Pericardium fibroblast (primary cell): ENCODE measurements around the gene TMEM8B. TPM values are rescaled to one million over a fixed set of nuclear protein-coding genes. Genes with fewer than 3 reads are reported as not detected.

Experiments
- total RNA-seq: library from RNA; depleted of rRNA; stranded (reverse); fragments of >200 nt; gene quantifications from 2 replicates; pipeline ENCODE4 v1.2.3, GENCODE V29; 2015

Gene TMEM8B, protein sequence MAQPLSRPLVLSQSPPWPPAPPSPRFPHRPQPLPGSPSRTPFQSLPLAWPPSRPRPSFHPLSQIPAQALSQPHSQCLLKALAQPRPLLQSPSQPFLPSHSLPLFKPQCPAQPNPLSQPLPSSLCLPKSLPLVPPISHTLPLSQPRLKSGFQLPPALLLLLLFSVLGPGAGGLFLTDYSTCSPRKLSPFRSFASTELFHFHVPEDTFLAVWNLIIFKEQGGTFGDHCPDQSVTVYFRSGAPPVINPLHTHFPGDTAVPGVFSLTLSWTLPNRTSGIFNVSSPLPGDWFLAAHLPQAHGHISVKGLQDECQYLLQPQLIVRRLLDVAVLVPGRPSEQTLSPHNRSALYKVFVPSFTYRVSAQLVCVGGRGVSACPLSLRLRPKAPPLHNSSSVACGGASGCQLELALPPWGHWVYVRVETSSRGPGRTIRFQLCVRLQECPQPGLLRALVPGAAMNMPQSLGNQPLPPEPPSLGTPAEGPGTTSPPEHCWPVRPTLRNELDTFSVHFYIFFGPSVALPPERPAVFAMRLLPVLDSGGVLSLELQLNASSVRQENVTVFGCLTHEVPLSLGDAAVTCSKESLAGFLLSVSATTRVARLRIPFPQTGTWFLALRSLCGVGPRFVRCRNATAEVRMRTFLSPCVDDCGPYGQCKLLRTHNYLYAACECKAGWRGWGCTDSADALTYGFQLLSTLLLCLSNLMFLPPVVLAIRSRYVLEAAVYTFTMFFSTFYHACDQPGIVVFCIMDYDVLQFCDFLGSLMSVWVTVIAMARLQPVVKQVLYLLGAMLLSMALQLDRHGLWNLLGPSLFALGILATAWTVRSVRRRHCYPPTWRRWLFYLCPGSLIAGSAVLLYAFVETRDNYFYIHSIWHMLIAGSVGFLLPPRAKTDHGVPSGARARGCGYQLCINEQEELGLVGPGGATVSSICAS
- 5.8 and 6.0 TPM in 2 replicates for total RNA-seq

DNA sequence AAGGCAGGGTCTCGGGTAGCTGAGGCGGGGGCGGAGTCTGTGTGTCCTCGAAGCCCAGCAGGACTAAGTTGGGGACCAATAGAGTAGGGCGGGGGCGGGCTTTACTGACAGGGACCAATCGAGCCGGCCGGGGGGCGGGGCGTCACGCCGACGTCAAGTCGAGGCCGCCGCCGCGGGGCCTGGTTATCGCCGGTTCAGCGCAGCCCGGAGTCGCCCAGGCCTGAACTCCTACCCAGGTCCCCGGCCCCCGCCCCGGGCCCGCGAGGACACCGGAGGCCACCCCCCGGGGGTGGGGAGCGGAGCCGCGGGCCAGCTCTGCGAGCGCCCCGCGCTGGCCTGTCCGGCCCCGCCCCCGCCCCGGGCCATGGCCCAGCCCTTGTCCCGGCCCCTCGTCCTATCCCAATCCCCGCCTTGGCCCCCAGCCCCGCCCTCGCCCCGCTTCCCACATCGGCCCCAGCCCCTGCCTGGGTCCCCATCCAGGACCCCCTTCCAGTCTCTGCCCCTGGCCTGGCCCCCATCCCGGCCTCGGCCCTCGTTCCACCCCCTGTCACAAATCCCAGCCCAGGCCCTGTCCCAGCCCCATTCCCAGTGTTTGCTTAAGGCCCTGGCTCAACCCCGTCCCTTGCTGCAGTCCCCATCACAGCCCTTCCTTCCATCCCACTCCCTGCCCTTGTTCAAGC, at the start of gene TMEM8B:
TSS of gene TMEM8B (plus strand) at position 145 of the 680 bp plus-strand sequence. CDS start at position 365, 220 bp downstream.

DNA sequence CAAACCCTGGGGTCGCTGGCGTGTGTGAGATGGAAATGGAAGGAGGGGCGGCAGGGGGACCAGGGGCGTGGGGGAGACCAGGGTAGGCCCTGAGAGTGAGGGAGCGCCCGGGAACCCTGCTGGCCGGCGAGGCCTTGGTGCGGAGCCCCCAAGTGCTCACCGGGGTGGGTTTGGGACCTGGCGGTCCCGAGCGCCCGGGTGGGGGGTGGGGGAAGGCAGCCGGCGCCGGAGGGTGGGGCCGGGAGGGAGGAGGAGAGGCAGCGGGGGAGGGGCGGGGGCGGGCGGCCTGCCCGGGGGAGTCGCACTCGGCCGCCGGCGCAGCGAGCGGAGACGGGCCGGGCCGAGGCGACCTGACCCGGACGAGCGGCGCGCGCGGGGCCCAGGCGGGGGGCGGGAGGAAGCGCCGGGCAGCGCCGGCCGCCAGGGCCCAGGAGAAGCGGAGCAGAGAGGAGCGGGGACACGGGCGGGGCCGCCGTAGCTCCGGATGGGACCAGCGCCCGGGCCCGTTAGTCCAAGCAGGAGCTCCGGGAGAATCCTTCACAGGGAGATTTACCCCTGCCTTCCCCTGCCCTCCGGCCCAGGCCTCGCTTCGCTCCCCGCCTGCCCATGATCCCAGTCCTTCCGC, 37.6 kb upstream of the TMEM8B start, which contains the start of gene NPR2:
TSS of gene NPR2 (plus strand) at position 295 of the 625 bp plus-strand sequence. CDS start 818 bp downstream, outside the sequence.

DNA sequence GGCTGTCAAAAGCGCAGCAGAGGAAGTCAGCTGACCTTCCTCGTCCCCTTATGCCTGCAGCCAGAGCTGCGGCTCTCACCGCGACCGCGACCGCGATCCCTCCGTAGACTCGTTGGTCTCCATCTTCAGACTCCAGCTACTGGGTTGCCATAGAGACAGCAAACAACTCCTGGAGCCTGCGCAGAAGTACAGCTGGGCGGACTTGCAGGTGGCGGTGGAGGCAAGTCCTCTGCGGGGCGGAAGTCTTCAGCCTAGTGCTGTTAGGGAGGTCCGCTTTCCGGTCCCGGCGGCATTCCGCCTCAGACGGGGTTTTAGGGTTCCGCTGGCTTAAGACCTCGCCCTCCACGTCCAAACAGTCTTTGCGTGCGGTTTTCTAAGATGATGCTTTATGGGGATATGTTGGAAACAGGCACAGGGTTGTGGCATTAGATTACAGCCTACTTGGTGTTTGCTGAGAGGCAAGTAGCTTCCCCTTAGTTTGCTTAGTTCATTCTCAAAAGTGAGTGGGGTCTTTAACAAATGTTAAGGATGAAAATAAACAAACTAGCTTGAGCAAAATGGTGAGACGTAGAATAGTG, 16.9 kb upstream of the TMEM8B start, which contains the start of gene SPAG8:
TSS of gene SPAG8 (minus strand) at position 238 of the 578 bp plus-strand sequence. CDS start at position 123, 115 bp downstream.

DNA sequence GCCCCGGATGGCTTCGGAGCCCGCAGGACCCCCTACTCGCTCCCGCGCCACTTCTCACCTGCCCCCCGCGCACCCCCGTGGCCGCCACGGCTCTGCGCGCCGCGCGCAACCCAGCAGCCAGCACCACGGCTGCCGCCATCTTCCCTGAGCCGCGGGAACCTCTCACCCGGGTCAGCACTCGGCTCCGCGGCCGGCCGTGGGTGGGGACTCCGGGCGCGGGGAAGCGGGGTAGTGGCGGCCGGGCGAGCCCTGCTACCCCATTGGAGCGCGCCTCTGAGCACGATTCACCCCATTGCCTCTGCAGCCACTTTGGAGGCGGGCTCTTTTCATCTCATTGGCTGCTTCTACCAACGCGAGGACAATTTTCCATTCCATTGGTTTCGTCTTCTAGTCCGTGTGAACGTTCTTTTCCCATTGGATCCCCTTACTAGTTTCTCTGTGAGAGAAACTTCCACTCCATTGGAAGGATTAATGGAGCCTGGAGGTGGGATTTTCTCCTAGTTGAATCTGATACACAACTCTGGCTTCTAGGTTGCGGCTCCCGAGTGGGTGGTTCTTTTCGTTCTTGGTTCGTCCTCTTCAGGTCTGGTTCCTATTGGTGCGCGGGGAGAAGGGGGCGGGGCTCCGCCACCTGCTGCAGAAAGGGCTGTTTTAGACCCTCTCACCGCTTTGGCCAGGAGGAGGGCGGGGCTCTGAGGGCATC, 14.0 kb upstream of the TMEM8B start, which contains the start of gene HINT2:
TSS of gene HINT2 (minus strand) at position 202 of the 703 bp plus-strand sequence. CDS start at position 139, 63 bp downstream.

DNA sequence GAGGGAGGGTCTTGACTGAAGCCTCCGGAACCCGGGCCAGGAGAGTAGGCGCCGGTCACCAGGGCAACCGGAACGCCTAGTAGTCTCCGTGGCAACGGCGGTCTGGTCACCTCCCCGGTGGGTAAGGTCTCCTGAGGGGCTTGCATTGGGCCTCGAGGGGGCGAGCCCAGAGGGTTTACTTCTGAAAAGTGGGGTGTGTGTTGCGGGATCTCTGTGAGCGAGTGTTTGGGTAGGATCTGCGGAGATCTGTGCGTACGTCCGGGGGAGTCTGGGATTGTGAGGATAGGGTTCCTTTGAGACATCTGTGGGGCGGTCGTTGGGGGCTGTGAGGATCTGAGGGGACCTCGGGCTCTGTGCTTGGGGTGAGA, 328 bp upstream of the TMEM8B start, which contains the start of gene FAM221B:
TSS of gene FAM221B (minus strand) at position 17 of the 368 bp plus-strand sequence. CDS start 2,571 bp downstream, outside the sequence.

DNA sequence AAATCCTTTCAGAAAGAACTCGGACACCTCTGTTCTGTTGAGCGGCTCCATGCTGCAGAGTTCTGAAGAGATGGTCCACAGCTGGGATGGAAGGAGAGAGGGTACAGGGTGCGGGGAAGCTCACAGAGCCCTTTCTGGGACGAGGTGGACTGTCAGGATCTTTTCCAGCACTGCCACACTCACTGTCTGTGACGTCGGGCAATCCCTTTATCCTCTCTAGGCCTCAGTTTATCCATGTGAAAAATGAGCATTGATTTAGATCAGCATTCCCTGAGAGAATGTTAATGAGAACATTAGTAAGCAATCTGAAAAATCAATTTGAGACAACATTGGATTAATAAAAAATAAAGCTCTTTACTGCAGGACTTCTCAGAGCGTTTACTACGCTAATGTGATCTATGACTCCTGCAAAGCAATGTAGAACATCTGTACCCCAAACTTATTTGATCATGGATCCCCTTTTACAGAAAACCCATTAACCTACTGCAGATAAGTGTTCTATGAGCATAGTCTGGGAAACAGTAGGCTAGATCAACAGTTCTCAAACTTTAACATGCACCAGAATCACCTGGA, 41.4 kb downstream of the TMEM8B start, which contains the start of gene OR13J1:
TSS of gene OR13J1 (minus strand) at position 51 of the 573 bp plus-strand sequence. CDS start at position 51, 0 bp downstream.

DNA sequence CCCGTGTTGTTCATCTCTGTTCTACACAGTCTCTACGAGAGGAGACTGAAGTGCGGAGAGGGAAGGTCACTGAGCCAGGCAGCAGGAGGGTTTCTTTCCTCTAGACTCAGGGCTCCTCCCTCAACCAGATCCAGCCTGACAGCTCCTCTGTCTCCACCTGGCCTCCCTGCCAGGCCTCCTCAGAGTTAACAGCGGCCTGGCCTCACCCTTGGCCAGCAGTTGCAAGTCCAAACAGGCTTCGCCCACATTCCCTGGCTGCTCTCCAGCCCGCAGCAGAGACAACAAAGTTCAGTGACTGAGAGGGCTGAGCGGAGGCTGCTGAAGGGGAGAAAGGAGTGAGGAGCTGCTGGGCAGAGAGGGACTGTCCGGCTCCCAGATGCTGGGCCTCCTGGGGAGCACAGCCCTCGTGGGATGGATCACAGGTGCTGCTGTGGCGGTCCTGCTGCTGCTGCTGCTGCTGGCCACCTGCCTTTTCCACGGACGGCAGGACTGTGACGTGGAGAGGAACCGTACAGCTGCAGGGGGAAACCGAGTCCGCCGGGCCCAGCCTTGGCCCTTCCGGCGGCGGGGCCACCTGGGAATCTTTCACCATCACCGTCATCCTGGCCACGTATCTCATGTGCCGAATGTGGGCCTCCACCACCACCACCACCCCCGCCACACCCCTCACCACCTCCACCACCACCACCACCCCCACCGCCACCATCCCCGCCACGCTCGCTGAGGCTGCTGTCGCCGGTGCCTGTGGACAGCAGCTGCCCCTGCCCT, 77.1 kb downstream of the TMEM8B start, which contains the start of gene HRCT1:
TSS of gene HRCT1 (plus strand) at position 291 of the 768 bp plus-strand sequence. CDS start at position 377, 86 bp downstream.

DNA sequence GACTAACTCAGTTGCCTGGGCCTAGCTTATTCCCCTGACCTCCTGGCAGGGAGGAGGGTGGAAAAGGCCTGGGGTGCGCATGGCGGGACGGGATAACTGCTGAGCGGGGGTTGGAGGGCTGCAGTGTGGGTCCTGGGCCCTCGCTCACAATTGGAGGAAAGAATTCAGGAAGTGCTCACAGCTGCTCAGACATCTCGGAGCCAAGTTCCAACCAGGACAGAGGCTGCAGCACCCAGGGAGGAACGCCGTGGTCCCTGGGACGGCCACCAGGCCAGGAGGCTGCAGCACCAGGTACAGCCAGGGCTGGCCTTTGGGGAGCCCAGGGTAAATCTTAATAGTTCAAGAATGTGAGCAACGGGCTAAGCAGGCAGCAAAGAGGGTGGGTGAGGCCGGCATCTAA, 80.2 kb downstream of the TMEM8B start, which contains the start of gene SPAAR:
TSS of gene SPAAR (plus strand) at position 217 of the 400 bp plus-strand sequence. CDS start 974 bp downstream, outside the sequence.

Other genes starting within 250 kb of the TMEM8B start
- 20.8 and 31.1 TPM in 2 replicates for gene TESK1, start 224.0 kb upstream of the TMEM8B start, total RNA-seq
- 1.6 and 2.2 TPM in 2 replicates for gene CD72, start 210.8 kb upstream of the TMEM8B start, total RNA-seq
- gene SIT1, start 178.3 kb upstream of the TMEM8B start, total RNA-seq = not detected in 2 replicates
- gene RMRP, start 171.2 kb upstream of the TMEM8B start, total RNA-seq = 6,385 and 12,356 TPM in 2 replicates
- 18.2 and 31.6 TPM in 2 replicates for gene CCDC107, start 170.9 kb upstream of the TMEM8B start, total RNA-seq
- gene ARHGEF39, start 164.0 kb upstream of the TMEM8B start, total RNA-seq = 0.23 and 1.5 TPM in 2 replicates
- gene CA9, start 155.3 kb upstream of the TMEM8B start, total RNA-seq = 0.77 and 2.9 TPM in 2 replicates
- gene TPM2, start 139.3 kb upstream of the TMEM8B start, total RNA-seq = 655 and 1,286 TPM in 2 replicates
- 204 and 344 TPM in 2 replicates for gene TLN1, start 97.0 kb upstream of the TMEM8B start, total RNA-seq
- 50.4 and 62.5 TPM in 2 replicates for gene CREB3, start 96.6 kb upstream of the TMEM8B start, total RNA-seq
- 18.2 and 22.5 TPM in 2 replicates for gene GBA2, start 80.0 kb upstream of the TMEM8B start, total RNA-seq
- 11.3 and 14.5 TPM in 2 replicates for gene RGP1, start 79.9 kb upstream of the TMEM8B start, total RNA-seq
- not detected in 2 replicates for gene MSMP, start 75.0 kb upstream of the TMEM8B start, total RNA-seq
- gene NPR2, start 37.6 kb upstream of the TMEM8B start, total RNA-seq = 13.5 and 17.3 TPM in 2 replicates
- 0.09 and 0.82 TPM in 2 replicates for gene SPAG8, start 17.0 kb upstream of the TMEM8B start, total RNA-seq
- 14.8 and 17.4 TPM in 2 replicates for gene HINT2, start 14.2 kb upstream of the TMEM8B start, total RNA-seq
- gene FAM221B, start 496 bp upstream of the TMEM8B start, total RNA-seq = not detected in 2 replicates
- not detected in 2 replicates for gene OR13J1, start 41.2 kb downstream of the TMEM8B start, total RNA-seq
- gene HRCT1, start 77.0 kb downstream of the TMEM8B start, total RNA-seq = 1.4 and 3.3 TPM in 2 replicates
- 1.3 TPM in 1 of 2 replicates, not detected in the other for gene SPAAR, start 80.3 kb downstream of the TMEM8B start, total RNA-seq
- not detected in 2 replicates for gene OR2S2, start 128.9 kb downstream of the TMEM8B start, total RNA-seq
- 34.8 and 44.2 TPM in 2 replicates for gene RECK, start 207.7 kb downstream of the TMEM8B start, total RNA-seq